GM18502 (cell line): ENCODE measurements around the gene KIF26A.

Experiments
- ATAC-seq: cut with Tn5 transposase; IDR thresholded peaks from one replicate; pipeline ENCODE4 v1.9.1; 2021; ENCODE audit warnings: mild to moderate bottlenecking; ENCODE audit not compliant: unreplicated experiment, poor library complexity

The KIF26A gene

DNA sequence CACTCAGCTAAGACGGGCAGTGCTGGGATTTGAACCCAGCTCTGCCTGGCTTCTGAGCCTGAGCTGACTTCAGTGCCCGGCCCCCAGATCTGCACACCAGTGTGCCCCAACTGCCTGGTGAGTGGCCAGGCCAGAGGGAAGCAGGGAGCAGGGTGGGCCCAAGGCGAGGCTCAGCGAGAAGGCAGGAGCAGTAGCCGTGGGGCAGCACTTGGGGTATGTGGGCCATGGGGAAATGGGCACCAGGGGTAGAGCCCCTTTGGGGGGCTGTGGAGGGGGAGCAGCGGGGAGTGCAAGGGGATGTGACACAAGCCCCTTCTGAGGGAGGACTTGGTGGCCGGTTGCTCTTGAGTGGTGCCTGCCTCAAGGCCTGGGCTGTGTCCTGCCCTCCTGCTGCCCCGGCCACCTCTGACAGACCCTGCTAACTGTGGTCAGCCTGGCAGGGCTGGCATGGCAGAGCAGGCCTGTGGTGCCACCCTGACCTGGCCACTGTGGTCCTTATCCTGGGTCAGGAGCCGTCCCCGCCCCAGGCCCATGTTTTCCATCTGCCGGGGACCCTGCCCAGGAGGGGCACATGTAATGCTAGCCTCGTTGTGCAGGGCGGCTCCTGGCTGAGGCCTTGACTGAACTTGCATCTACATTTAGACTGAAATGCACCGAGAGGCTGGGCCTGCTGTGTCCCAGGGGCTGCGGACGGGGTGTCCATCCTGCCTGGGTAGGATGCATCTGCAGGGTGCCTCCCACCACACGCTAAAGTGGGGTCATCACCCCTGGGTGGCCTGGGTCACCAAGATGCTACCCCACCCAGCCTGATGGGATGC is 90.5 kb downstream of the KIF26A start:
- no peak for ATAC-seq

DNA sequence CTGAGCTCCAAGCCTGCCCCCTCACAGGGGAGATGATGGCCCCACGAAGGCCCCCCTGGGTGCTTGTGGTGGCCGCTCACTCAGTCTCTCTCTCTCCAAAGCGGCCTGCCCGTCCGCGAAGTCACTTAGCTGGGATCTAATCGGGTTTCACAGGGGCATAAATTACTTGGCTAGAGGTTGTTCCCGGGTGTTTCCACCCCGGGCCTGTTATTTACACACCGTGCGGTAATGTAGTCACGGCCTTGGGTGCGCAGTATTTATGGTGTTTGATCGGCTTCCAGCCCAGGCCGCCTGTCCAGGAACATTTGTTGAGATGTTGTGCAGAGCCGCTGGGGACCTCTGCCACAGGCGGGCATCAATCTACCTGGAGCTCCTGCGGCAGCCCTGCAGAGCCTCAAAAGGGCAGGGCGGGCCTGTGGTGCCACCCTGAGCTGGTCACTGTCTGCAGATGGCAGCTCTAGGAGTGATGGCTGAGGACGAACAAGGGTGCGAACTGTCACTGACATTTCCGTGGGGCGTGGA is 91.2 kb downstream of the KIF26A start:
- ATAC-seq, result no peak

DNA sequence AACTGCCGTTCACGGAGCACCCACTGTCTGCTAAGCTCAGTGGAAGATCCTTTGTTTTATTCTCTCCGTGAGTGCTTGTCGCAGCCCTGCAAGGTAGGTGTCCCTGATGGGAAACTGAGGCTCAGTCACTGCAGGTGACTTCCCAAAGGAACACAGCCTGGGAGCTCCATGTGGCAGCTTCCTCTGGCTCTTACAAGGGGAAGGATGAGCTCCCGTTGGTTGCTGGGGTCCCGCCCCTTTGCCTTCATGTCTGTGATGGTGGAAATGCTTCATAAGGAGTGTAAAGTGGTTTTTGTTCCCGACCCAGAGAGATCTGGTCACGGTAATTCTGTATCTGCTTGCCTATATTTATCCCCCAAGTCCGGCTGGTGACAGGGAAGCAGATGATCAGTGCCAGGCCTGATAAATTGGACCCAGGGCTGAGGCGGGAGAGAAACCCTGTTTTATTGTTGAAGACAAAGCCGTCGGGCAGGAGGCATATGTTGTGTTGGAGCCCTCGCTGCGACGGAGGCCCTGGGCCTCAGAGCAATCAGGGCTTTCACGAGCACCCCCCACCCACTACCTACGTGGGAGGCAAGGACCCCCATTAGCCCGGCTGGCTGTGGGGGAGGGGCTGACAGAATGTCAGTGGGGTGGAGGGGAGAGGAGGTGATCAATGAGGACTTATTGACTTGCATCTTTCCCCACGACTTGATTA is 91.9 kb downstream of the KIF26A start:
- no peak for ATAC-seq
